IPS-20b (cell line): ENCODE data around the gene NKX2-1.
"Not testable (repeated sequence)": the region's sequence is repeated elsewhere in the genome, so short reads cannot be mapped to it uniquely, and the experiment has no call there.

ENCODE experiments used
- H3K27ac ChIP-seq: one replicate; pipeline ENCODE4 v1.5.1; 2013; ENCODE audit warnings: low read length
- H3K27me3 ChIP-seq: 2 replicates; pipeline ENCODE4 v1.6.1; 2013; ENCODE audit warnings: mild to moderate bottlenecking, low read length, inconsistent platforms; ENCODE audit not compliant: insufficient read depth
- H3K36me3 ChIP-seq: 2 replicates; pipeline ENCODE4 v1.6.1; 2013; ENCODE audit warnings: low read depth, mild to moderate bottlenecking, inconsistent platforms, low read length, moderate library complexity; ENCODE audit not compliant: insufficient read depth
- H3K4me1 ChIP-seq: 2 replicates; pipeline ENCODE4 v1.6.1; 2013; ENCODE audit warnings: mild to moderate bottlenecking, control low read depth, inconsistent platforms, low read length, moderate library complexity; ENCODE audit not compliant: insufficient read depth
- H3K4me3 ChIP-seq: 2 replicates; pipeline ENCODE4 v1.5.1; 2013; ENCODE audit warnings: mild to moderate bottlenecking, low read length, inconsistent platforms
- H3K9ac ChIP-seq: 2 replicates; pipeline ENCODE4 v1.6.1; 2013; ENCODE audit warnings: low read depth, mild to moderate bottlenecking, inconsistent platforms, low read length, moderate library complexity
- H3K9me3 ChIP-seq: 2 replicates; pipeline ENCODE4 v1.6.1; 2013; ENCODE audit warnings: mild to moderate bottlenecking, low read depth, low read length, inconsistent platforms; ENCODE audit not compliant: insufficient read depth

NKX2-1 gene

DNA sequence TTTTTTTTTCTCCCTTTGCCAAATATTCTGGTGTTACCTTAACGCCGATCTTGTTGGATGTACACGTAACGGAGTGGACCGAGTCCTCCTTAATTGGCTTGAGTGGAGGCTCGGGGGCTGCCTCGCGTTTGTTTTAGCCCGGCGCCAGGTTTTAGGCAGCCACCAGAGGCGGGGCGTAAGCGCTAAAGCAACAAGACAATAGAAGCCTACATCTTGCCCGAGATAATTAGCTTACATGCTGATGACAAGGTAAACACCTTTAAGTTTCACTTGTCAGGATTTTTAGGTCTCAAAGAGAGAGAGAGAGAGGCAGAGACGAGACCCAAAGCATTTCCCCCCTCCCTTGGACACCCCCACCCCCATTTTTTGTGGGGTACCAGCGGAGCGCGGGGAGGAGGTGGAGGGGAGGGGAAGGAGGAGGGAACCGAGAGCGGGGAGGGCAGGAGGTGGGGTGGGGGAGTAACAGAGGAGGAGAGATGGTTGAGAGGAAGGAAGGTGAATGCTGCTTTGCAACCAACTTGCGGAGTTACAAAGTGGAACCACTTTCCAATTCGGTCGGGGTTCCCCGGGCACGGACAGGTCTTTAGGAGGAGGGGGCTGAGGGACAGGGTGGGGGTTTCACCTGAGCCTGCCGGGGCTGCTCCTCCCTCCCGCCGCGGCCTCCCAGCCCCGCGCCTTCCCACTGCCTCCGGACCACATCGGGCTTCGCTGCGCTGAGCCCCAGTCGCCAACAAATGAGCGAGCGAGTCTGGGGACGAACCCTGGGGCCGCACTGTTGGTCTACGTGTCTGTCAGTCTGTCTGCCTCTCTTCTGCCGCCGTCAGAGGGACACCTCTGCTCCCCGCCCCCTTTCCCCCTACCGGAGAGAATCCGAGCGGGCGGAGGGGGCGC lies at the start of gene NKX2-1:
NKX2-1 (minus strand) TSS at position 802 of the 891 bp plus-strand sequence; CDS start at position 699, 103 bp downstream.
- Histone ChIP-seq H3K9me3 (no peaks in the 10 kb centered on the region; the same call in 1 of the 2 replicates), H3K4me1 (peaks cover 5% of the 10 kb centered on the region; the same call in 1 of the 2 replicates), H3K36me3 (no peaks in the 10 kb centered on the region), H3K9ac (no peak within 1 kb of the TSS), H3K27ac (no peak within 1 kb of the TSS), H3K4me3 (peak within 1 kb of the TSS; percentile 49; the same call in 1 of the 2 replicates), H3K27me3 (peaks cover 100% of the 10 kb centered on the region)

DNA sequence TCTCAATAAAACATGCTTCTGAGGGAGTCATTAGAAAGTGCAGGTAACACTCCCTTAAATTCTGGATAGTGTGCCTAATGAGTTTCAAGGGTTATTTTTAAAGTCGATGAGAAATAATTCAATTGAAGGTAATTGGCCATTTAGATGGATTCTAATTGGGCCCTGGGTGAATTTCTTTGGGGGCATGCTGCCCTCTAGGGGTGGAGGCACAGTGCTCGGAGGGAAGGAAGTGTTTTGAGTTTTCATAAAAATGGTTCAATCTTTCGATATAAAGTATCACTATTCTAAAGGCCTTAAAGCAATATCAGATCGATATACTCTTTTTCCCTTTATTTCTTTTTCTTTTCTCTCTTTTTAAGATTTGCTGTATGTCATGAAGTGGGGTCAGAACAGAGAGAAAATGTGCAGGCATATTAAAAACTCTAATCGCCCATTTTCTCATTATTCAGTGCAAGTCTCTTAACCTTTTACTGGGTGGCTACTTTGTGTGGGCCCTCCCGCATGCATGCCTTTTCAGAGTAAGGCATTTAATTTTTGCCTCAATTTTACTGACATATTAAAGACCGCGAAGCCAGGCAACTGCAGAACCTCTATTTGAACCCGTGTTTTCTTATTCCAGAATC lies 36.9 kb upstream of the NKX2-1 start:
- Histone ChIP-seq H3K36me3 (no peaks in the 10 kb centered on the region), H3K27me3 (peaks cover 35% of the 10 kb centered on the region; the same call in 1 of the 2 replicates), H3K27ac (no peak overlapping the region), H3K4me3 (no peak overlapping the region), H3K4me1 (peaks cover 11% of the 10 kb centered on the region; the same call in 1 of the 2 replicates), H3K9me3 (no peaks in the 10 kb centered on the region), H3K9ac (no peak overlapping the region)

GRCh38 chr14:36555998-36556743 lies 36.1 kb upstream of the NKX2-1 start:
- H3K36me3 ChIP-seq = no peaks in the 10 kb centered on the region
- H3K27me3 ChIP-seq = peaks cover 27% of the 10 kb centered on the region; the same call in 1 of the 2 replicates
- peaks cover 11% of the 10 kb centered on the region; the same call in 1 of the 2 replicates for H3K4me1 ChIP-seq
- no peak overlapping the region for H3K9ac ChIP-seq
- no peaks in the 10 kb centered on the region for H3K9me3 ChIP-seq
- H3K4me3 ChIP-seq = no peak overlapping the region
- no peak overlapping the region for H3K27ac ChIP-seq

- Histone ChIP-seq H3K9ac (no peak overlapping the region), H3K27ac (no peak overlapping the region), H3K4me1 (peaks cover 11% of the 10 kb centered on the region; the same call in 1 of the 2 replicates), H3K4me3 (no peak overlapping the region), H3K9me3 (no peaks in the 10 kb centered on the region), H3K27me3 (peaks cover 18% of the 10 kb centered on the region), H3K36me3 (no peaks in the 10 kb centered on the region)
These were observed 33.7 kb upstream of the NKX2-1 start for GRCh38 chr14:36553656-36554260.

DNA sequence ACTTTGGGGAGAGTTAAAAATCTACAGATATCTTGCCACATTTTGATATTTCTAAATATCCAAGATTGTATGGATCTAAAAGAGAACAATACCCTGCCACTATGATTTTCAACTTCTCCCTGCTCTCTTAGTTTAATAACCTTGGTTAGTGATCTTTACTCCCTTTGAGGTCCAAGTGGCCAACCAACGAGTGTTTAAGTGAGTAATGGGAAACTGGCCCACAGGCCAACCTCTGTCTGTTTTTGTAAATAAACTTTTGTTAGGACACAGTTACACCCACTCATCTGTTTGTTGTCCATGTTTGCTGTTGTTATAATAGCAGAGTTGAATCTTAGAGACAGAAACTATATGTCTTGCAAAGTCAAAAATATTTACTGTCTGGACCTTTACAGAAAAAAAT lies 30.9 kb upstream of the NKX2-1 start:
- Histone ChIP-seq H3K4me3 (no peak overlapping the region), H3K9ac (no peak overlapping the region), H3K36me3 (no peaks in the 10 kb centered on the region), H3K9me3 (no peaks in the 10 kb centered on the region), H3K27me3 (peaks cover 12% of the 10 kb centered on the region), H3K27ac (no peak overlapping the region), H3K4me1 (peaks cover 5% of the 10 kb centered on the region; the same call in 1 of the 2 replicates)

- peaks cover 16% of the 10 kb centered on the region; the same call in 1 of the 2 replicates for H3K27me3 ChIP-seq
- H3K9me3 ChIP-seq, H3K36me3 ChIP-seq, H3K4me1 ChIP-seq, H3K4me3 ChIP-seq, H3K9ac ChIP-seq, H3K27ac ChIP-seq: not testable (repeated sequence)
These were observed 24.2 kb upstream of the NKX2-1 start for GRCh38 chr14:36544280-36544679.

DNA sequence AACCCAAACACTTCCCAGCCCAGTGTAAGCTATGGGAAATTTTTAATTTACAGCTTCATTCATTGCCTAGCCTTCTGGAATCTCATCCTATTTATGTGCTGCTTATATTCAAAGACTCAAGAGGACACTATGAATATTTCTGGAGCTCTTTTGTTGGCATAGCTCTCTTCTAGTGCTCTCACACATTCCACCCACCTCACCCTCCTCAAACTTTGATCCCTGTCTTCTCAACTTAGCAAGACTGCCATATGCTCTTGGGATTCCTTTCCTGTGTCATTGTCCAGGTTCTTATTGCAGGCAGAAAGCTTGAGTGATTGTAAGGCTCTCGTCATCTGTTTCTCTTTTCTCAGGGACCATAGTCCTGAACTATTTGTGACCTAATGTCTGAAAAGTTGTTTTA lies 18.0 kb upstream of the NKX2-1 start:
- no peak overlapping the region for H3K27ac ChIP-seq
- no peak overlapping the region for H3K4me3 ChIP-seq
- peaks cover 50% of the 10 kb centered on the region for H3K27me3 ChIP-seq
- H3K36me3 ChIP-seq = no peaks in the 10 kb centered on the region
- no peaks in the 10 kb centered on the region for H3K4me1 ChIP-seq
- no peaks in the 10 kb centered on the region for H3K9me3 ChIP-seq
- H3K9ac ChIP-seq = no peak overlapping the region

DNA sequence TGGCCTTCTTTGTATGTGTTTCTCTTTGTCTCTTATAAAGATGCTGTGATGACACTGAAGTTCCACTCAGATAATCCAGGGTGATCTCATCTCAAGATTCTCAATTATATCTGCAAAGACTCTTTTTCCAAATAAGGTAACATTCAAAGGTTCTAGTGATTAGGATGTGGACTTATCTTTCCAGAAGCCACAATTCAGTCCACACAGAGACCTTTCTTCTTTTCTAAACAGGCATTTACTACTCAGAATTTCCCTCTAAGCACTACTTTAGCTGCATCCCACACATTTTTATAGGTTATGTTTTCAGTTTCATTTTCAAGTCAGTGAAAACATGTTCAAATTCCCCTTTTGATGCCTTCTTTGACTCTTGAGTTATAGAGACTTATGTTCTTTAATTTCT lies 9.0 kb upstream of the NKX2-1 start:
- Histone ChIP-seq H3K27ac (no peak overlapping the region), H3K9ac (no peak overlapping the region), H3K9me3 (no peaks in the 10 kb centered on the region), H3K4me3 (no peak overlapping the region), H3K4me1 (peaks cover 3% of the 10 kb centered on the region; the same call in 1 of the 2 replicates), H3K27me3 (peaks cover 95% of the 10 kb centered on the region), H3K36me3 (no peaks in the 10 kb centered on the region)

- Histone ChIP-seq H3K4me3 (no peak overlapping the region), H3K36me3 (no peaks in the 10 kb centered on the region), H3K4me1 (peaks cover 7% of the 10 kb centered on the region; the same call in 1 of the 2 replicates), H3K27me3 (peaks cover 100% of the 10 kb centered on the region), H3K9me3 (no peaks in the 10 kb centered on the region), H3K9ac (no peak overlapping the region), H3K27ac (no peak overlapping the region)
These were observed 5.7 kb upstream of the NKX2-1 start for GRCh38 chr14:36525746-36526099.

DNA sequence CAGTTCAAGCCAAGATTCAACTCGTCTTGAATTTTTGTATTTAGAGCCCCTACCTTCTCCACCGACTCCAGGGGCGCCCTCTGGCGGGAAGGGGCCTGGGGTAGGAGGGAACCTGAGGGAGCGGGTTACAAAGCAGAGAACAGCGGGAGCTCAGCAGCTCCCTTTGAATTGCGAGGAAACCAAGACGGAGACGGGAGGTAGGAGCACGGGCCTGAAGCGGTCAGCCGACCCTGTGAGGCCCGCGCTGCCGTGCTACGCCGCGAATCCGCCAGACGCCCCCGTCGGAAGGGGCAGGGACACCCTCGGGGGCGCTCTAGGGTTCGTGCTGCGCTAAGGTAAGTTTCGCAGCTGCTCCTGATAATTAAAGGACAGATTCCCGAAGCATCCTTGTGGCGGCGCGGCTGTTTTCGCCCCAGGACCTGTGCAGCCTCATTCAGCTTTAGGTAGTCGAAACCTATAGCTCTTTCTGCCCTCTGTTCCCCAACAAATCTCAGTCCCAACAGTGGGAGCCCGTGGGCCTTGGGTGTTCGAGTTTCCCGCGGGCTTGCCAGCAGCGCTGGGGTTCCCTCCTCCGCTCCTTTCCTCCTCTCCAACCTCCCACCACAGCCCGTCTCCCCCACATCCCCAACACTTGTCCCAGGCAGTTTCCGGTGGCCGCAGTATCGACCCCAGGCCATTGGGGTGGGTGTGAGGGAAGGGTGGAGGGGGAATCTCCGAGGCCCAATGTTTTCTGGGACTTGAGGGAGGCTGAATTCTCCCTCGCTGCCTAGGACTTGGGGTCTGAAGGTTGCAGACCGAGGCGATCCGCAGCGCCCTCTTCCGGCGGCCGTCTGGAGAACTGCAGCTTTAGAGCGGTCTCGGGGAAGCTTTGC lies 5.1 kb upstream of the NKX2-1 start:
- Histone ChIP-seq H3K9me3 (no peaks in the 10 kb centered on the region), H3K27ac (no peak overlapping the region), H3K9ac (no peak overlapping the region), H3K4me1 (peaks cover 7% of the 10 kb centered on the region; the same call in 1 of the 2 replicates), H3K36me3 (no peaks in the 10 kb centered on the region), H3K27me3 (peaks cover 100% of the 10 kb centered on the region), H3K4me3 (peak overlapping the region; percentile 51; the same call in 1 of the 2 replicates)
